T-helper 2 cell (primary cell): ENCODE measurements around the gene CRACDL.
"Not testable (repeated sequence)": the region's sequence is repeated elsewhere in the genome, so short reads cannot be mapped to it uniquely, and the experiment has no call there.

Experiments
- DNase-seq, 5 experiments: peaks; one replicate each; pipeline versions ENCODE4 v3.0.0 to v3.0.0-alpha.2; 2012 to 2022

Gene CRACDL

GRCh38 chr2:98907966-98908905, 27.8 kb downstream of the CRACDL start:
- no peak for DNase-seq

GRCh38 chr2:98907385-98907784, 28.6 kb downstream of the CRACDL start:
- DNase-seq: no peak

- DNase-seq: no peak
Observed at GRCh38 chr2:98903767-98904485, 32.1 kb downstream of the CRACDL start.

DNA sequence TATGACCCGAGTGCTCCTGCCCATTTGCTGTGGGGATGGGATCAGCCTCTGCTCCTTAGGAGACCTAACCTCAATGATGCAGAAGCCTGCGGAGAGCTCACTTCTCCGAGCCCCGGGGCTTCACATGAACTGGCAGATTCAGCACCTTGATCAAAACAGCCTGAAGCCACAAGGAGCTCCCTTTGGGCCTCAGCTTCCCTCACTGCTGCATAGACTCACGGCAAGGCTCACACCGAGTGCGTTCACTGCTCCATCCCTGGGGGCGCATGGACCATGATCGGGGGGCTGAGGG, 33.0 kb downstream of the CRACDL start:
- DNase-seq: no peak

DNA sequence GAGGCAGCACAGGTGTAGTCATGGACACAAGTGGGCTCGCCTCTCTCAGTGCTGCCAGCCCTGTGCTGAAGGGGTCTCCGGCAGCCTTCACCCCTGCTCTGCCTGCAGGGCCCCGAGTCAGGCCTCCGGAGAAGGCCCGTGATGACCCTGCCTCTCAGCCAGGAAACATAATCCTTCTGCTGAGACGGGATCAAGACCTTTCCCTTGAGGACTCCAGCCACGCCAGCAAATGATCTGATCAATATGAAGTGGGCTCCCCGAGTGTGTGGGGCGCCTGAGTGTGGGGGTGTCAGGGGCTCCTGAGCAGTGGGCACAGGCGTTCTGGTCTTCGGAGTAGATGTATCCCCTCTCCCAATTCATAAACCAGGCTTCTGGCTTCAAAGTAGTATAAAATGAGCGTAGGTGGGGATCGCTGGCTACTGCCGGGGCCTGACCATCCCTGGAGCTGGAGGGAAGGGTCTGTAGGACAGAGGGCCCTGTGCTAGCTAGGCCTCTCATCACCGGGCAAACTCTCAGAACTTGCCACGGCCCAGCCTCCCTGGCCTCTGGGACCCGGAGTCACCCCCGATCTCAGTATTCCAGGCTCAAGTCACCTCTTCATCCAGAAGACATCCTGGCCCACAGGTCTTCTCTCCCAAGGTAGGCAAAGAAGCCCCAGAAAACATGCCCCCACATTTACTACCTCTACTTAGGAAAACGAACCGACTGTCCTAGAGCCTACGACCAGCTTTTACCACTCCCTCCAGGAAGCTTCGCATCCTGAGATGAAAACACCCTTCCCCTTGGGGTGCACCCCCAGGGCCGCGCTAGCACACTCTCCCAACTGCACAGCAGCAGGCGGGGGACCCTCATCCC, 33.6 kb downstream of the CRACDL start:
- no peak for DNase-seq

GRCh38 chr2:98901702-98902101, 34.3 kb downstream of the CRACDL start:
- DNase-seq: no peak

DNA sequence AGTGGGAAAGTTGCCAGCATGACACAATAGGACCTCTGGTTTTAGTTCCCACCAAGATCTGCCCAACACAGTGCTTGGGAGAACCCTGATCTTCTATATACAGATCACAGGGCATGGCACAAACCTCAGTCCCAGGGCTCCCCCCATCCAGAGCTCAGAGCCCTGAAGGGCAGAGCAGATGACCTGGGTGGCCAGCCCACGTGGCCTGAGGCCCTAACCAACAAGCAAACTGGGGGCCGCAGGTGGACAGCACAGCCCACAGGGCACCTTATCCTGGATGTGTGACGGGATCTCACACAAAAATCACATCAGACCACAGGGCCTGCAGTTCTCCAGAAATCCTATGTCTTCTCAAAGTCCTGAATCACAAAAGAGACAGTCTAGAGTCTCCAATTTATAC, 34.7 kb downstream of the CRACDL start:
- no peak for DNase-seq

DNA sequence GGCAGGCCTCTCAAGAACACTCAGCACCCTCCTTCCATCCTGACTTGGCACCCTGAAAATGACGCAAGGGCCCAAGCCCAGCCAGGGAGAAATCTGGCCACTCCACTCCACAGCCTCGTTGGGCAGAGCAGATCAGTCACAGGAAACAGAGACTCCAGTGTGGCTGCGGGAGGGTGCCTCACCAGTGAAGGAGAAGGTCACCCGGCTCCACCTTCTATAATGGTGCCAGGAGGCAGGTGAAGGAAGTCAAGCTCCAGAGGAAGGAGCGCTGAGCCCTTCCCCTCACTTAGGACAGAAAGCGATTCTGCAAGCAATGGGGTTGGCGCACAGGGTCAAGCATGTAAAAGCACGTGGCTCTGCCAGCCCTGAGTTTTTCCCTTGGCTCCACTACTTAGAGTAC, 35.3 kb downstream of the CRACDL start:
- DNase-seq: no peak

- DNase-seq: not testable (repeated sequence)
Observed at GRCh38 chr2:98899703-98900078, 36.3 kb downstream of the CRACDL start.

DNA sequence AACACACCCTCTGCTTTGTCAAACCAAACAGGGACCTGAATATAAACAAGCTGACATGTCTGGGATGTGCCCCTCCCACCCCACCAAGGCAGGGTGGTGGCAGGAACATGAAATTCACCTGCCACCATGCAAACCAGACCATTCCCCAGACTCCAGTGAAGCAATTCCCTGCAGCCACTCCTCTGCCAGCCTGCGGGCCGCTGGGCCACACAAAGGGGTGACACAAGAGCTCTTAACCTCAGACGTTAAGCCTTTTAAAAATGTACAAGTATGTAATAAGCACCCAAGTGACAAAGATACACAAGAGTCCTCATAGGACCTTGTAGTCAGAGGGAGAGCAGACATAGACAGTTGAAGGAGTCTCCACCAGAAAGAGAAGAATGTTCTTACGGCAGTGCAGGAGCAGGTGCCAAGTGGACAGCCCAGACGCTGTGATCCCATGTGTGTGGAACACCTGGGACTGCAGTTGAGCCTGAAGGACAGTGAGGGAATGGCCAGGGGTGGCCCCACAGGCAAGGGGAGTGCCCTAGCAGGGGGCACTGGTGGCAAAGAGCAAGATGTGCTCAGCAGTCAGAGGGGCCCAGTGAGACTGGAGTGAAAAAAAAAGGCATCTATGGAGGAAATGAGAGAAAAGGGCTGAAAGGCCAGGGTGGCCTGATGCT, 36.9 kb downstream of the CRACDL start:
- no peak for DNase-seq

DNA sequence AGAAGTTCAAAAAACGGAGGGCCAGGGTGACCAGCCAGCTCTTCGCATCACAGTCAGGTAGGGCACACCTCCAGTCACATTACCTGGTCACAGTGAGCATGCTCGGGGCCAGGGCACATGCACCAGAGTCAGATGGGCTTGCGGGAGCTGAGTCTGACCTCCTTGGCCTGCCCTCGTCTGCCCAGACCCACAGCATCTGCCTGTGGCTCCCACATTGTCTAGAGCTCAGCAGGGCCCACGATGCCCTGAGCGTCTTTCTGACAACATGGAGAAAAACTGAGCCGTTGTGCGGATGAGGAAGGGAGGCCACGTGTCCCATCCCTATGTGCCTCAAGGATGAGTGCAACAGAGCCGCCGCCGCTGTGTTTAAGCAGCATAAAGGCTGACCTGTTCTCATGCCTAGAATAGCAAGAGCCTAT, 37.6 kb downstream of the CRACDL start:
- DNase-seq: no peak

DNA sequence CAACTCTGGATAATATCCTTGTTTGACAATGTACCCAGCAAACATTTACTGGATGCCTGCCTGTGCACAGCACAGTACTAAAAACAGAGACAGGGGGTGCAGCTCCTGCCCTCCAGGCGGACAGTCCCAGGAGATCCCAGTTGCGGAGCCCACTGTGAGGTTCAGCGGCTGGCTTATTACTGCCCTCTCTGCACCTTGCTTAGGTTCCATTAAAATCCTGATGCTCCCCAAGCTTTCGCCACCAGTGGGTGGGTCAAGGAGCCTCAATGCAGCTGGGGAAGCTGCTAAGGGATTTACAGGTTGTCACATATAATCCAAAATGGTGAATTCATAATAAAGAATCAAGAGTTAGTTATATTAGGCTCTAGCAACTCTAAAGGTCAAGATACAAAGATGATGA, 38.3 kb downstream of the CRACDL start:
- DNase-seq: no peak

DNA sequence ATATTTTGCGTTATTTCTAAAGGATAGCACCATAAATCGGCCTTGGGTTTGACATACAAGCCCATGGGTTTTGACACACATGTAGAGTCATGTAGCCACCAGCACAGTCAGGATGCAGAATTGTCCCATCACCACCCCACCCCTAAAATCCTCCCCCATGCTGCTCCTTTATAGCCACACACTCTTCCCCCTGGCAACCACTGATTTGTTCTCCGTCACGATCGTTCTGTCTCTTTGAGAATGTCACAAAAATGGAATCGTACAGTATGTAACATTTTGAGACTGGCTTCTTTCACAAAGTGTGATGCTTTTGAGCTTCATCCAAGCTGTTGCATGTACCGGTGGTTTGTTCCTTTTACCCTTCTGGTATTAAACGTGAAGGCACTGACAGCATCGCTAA, 39.1 kb downstream of the CRACDL start:
- no peak for DNase-seq

- no peak for DNase-seq
Observed at GRCh38 chr2:98896416-98896815, 39.6 kb downstream of the CRACDL start.

DNA sequence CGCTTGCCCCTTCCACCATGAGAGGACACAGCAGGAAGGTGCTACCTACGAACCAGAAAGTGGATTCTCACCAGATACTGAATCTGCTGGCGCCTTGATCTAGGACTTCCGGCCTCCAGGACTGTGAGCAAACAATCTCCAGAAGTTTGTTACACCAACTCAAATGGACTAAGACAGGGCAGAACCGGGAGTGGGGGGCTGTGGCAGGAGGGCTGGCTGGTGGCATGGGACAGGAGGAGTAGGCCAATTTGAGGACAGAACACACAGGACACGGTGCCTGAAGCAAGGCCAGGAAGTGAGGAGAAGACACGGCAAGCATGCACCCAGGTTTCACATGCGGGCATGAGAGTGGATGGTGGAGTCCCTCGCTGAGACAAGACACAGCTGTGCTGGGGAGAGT, 40.1 kb downstream of the CRACDL start:
- no peak for DNase-seq

GRCh38 chr2:98895221-98895620, 40.8 kb downstream of the CRACDL start:
- DNase-seq: no peak

DNA sequence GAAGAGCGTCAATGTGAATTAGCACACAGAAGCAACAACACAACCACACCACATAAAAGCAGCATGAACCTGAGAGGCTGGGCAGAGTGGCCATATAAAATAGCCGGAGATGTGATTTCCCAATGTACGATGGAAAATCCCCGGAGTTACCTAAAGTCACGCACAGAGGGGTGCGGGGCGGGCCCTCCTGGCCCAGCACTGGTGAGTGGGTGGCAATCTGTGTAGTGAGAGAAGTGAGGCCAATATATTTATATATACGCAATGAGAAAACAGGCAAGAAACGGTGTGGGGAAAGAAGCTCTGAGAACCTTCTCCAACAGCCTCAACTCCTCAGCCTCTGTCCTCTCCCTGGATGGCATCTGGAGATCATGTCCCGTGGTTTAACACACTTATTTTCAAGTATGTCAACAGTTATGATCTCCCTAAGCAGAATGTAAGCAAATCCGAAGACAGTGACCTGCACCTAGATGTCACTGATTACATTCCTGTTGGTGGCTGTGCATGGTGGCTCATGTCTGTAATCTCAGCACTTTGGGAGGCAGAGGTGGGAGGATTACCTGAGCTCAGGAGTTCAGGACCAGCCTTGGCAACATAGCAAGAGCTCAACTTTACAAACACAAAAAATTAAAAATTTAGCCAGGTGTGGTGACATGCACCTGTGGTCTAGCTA, 41.6 kb downstream of the CRACDL start:
- no peak for DNase-seq

GRCh38 chr2:98893911-98894321, 42.1 kb downstream of the CRACDL start:
- DNase-seq: no peak

- DNase-seq: no peak
Observed at GRCh38 chr2:98892871-98893270, 43.2 kb downstream of the CRACDL start.

DNA sequence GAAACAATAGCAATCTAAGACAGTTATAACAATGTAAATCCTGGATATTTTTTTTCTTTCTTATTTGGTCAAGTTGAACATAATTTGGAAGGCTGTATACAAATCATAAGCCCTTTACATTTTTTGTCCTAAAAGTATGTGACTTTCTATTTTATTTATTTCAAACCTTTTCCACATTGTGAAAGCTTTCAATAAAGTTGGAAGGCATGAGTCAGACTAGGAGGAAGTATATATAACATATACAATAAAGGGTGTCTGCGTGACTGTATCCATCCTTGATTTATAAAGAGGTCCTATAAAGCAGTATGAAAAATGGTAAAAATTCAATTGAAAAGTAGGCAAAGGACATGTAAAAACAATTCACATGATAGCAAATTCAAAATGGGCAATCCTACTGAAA, 44.4 kb downstream of the CRACDL start:
- DNase-seq: no peak

GRCh38 chr2:98886066-98886554, 49.9 kb downstream of the CRACDL start:
- no peak for DNase-seq

DNA sequence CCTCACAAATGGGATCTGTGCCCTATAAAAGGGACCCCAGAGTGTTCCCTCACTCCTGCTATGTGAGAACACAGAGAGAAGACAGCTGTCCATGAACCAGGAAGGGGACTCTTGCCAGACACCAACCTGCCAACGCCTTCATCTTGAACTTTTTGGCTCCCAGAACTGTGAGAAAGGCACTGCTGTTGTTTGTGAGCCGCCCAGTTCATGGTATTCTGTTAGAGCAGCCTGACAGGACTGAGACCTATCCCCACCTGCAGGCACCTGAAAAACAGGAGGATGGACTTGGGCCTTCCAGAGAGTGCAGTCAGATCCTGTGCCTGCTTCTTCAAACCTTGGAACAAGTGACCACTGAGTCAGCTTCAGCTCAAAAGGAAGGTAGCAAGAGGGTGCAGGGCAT, 51.4 kb downstream of the CRACDL start:
- DNase-seq: no peak
